ENCODE data around the gene ABLIM1.

Gene ABLIM1

DNA sequence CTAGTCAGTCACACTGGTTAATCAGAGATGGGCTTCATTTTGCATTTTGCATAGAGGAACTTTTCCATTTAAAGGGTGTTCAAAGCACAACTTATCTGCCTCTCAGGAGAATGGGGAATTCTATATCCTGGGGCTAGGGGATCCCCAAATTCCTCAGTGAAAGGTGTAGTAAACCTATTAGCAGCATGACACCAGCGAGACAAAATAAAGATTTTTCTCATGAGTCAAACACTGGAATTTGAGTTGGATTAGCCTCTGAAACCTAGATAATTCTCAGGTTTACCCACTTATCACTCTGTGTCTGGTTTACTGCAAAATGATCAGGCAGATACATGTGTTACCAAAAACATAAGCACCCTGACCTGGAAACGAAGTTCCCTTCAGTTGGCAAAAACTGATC is 255.8 kb downstream of the ABLIM1 start:
- H3K4me3 ChIP-seq (ENCODE audit: low read depth, low read length), result no peak overlapping the region
- TF ChIP-seq, protein P1, sequence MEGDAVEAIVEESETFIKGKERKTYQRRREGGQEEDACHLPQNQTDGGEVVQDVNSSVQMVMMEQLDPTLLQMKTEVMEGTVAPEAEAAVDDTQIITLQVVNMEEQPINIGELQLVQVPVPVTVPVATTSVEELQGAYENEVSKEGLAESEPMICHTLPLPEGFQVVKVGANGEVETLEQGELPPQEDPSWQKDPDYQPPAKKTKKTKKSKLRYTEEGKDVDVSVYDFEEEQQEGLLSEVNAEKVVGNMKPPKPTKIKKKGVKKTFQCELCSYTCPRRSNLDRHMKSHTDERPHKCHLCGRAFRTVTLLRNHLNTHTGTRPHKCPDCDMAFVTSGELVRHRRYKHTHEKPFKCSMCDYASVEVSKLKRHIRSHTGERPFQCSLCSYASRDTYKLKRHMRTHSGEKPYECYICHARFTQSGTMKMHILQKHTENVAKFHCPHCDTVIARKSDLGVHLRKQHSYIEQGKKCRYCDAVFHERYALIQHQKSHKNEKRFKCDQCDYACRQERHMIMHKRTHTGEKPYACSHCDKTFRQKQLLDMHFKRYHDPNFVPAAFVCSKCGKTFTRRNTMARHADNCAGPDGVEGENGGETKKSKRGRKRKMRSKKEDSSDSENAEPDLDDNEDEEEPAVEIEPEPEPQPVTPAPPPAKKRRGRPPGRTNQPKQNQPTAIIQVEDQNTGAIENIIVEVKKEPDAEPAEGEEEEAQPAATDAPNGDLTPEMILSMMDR (IDR thresholded peaks at IDR 0.05; ENCODE audit: low read depth, low read length, missing control alignments), result no peak
- DNase-seq (ENCODE audit: low read depth), result no peak

DNA sequence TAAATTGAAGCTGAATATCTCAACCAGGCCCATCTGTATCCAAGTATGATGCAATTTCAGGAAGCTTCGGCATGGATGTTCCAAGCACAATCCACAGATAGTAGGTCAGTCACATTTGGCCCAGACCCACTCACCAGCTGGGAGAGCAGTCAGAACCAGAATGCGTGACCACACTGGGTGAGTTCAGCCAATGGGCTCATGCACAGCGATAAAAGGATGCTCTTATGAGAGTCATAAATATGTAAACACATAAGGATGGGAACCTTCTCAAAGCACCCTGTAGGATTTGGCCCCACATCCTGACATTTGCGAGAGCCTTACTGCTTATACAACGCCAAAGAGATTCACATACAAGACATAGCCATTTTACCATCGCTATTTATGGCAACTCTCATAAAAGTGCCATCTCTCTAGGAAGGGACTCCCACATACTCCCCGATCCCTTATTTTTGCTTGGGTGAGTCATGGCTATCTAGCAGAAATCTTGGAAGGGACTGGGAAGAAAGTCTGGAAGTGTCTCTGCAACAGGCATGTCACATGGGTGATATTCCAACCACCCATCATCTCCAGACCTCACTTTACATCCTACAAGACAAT is 256.8 kb downstream of the ABLIM1 start:
- DNase-seq (ENCODE audit: low read depth), result no peak
- TF ChIP-seq, protein P1 (IDR thresholded peaks at IDR 0.05; ENCODE audit: low read depth, low read length, missing control alignments), result no peak
- no peak overlapping the region for H3K4me3 ChIP-seq (ENCODE audit: low read depth, low read length)

DNA sequence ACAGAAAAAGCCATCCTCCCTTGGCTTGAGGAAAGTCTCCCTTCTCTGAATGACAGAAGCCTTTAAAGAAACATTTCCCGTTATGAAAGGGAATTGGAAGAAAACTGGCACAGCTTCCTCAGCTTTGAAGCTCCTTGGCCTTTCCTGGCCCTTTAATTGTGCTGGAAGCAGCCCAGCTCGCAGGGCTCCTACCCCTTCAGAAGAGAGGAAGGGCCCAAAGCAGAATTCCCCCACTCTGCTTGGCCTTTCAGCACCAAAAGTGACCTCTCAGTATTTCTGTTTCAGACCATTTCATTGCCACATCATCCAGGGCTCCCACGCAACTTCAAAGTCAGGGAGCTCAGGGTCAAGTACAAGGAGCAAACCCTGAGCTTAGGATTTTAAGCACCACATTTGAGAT is 258.0 kb downstream of the ABLIM1 start:
- TF ChIP-seq, protein P1 (IDR thresholded peaks at IDR 0.05; ENCODE audit: low read depth, low read length, missing control alignments), result no peak
- no peak overlapping the region for H3K4me3 ChIP-seq (ENCODE audit: low read depth, low read length)
- DNase-seq (ENCODE audit: low read depth), result no peak

DNA sequence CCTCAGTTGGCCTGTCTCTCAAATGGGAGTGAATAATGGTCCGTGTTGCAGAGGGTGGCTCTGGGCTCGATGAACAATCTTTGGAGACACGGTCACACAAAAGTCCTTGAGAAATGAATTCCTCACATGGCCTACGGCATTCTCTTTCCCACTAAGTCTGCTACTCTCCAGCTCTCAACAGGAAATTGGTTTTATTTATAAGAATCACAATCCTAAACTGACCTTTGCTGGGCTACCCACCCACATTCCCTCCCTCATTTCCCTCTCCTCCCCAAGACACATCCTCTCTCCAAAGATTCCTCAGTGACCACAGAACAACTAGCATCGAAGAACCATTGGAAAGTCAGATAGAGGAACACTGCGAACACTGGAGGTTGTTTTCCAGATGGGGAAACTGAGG is 258.5 kb downstream of the ABLIM1 start:
- H3K4me3 ChIP-seq (ENCODE audit: low read depth, low read length), result no peak overlapping the region
- TF ChIP-seq, protein P1 (IDR thresholded peaks at IDR 0.05; ENCODE audit: low read depth, low read length, missing control alignments), result no peak
- no peak for DNase-seq (ENCODE audit: low read depth)

DNA sequence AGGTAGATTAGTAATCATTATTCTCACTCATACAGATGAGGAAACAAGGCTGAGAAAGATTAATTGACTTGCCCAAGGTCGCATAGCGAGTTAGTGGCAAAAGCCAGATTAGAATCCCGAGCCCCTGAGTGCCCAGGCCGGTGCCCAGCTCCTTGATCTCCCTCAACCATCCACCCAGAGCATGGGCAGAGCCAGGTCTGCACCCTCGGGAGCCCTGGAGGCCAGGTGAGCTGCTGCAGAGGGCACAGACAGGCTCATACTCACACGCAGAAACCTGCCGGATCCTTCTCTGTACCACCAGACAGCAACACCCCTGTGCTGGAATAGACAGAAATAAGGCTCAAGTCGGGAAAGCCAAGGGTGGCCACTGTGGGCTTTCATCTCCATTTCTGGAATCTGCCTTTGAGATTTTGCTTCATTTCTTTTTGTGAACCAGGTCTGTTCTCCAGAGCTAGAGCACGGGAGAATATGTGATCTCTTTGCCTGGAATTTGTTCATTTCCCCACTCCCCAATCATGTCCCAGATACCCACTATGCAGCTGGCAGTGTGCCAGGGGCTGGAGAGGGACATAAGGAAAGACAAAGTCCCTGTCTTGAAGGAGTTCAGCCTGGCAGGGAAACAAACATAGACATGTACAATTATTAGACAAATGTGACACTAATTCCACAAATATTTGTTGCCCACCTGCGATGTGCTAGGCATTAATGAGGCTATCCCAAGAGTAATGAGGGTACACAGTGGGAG is 259.3 kb downstream of the ABLIM1 start:
- TF ChIP-seq, protein P1 (IDR thresholded peaks at IDR 0.05; ENCODE audit: low read depth, low read length, missing control alignments), result no peak
- no peak for DNase-seq (ENCODE audit: low read depth)
- H3K4me3 ChIP-seq (ENCODE audit: low read depth, low read length), result no peak overlapping the region

DNA sequence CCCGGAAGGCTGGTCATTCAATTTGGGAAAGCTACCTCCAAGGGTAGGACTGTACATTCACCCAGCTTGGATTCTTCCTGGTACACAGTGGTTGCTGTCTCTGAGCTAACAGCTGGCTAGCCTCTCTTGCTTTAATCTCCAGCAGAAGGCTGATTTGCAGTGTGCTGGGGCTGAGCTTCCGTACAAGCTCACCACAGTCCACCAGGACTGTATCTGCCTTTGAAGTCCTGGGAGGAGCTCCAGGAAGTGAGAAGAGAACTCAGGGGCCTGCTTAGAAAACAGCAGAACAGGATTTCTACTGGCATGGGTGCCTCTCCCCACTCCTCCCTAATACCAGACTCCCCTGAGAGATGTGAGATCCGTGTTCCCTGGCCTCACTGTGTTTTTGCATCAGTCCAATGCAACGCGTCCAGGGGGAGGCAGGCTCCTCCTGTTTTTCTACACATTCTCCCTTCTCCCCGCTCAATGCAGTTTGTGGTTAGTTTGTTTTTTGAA is 260.4 kb downstream of the ABLIM1 start:
- no peak for DNase-seq (ENCODE audit: low read depth)
- TF ChIP-seq, protein P1 (IDR thresholded peaks at IDR 0.05; ENCODE audit: low read depth, low read length, missing control alignments), result no peak
- no peak overlapping the region for H3K4me3 ChIP-seq (ENCODE audit: low read depth, low read length)
